Retinal pigment epithelial cell (primary cell): ENCODE measurements around the gene ITIH2.
"Not testable (repeated sequence)": the region's sequence is repeated elsewhere in the genome, so short reads cannot be mapped to it uniquely, and the experiment has no call there.

ENCODE experiments used
- DNase-seq: peaks from one replicate; pipeline ENCODE4 v3.0.0-alpha.2; 2010; ENCODE audit warnings: low read depth
- H3K4me3 ChIP-seq: 2 replicates; pipeline ENCODE4 v1.5.1; 2011; ENCODE audit warnings: mild to moderate bottlenecking, low read length, control low read depth, moderate library complexity
- CTCF ChIP-seq: conservative IDR thresholded peaks from 2 replicates; pipeline ENCODE4 v1.5.1; 2011; ENCODE audit warnings: low read depth, low read length, control low read depth, inconsistent platforms

ITIH2 gene

GRCh38 chr10:7666253-7667023, 36.7 kb upstream of the ITIH2 start, which contains the start of gene ITIH5:
Gene ITIH5 (minus strand): TSS chr10:7666966. CDS start chr10:7666892, 74 bp downstream.
- H3K4me3 ChIP-seq, result peak within 1 kb of the TSS; percentile 64
- TF ChIP-seq CTCF, result no peak
- no peak for DNase-seq

- H3K4me3 ChIP-seq, result peak overlapping the region; percentile 37
- no peak for TF ChIP-seq CTCF
These were observed 35.6 kb upstream of the ITIH2 start for GRCh38 chr10:7667262-7668141.

GRCh38 chr10:7670157-7670556, 33.0 kb upstream of the ITIH2 start:
- DNase-seq, result no peak
- no peak for TF ChIP-seq CTCF
- H3K4me3 ChIP-seq, result no peak overlapping the region

More at GRCh38 chr10:7667262-7668141, 35.6 kb upstream of the ITIH2 start:
- DNase-seq, result no peak

- no peak for TF ChIP-seq CTCF
- DNase-seq, result no peak
- no peak overlapping the region for H3K4me3 ChIP-seq
These were observed 30.6 kb upstream of the ITIH2 start for GRCh38 chr10:7672341-7673134.

- TF ChIP-seq CTCF, result no peak
- H3K4me3 ChIP-seq, result no peak overlapping the region
- no peak for DNase-seq
These were observed 23.9 kb upstream of the ITIH2 start for GRCh38 chr10:7679256-7679655.

GRCh38 chr10:7680078-7680477, 23.0 kb upstream of the ITIH2 start:
- DNase-seq, H3K4me3 ChIP-seq: not testable (repeated sequence)
